Trophoblast cell (in vitro differentiated cells and primary cell): ENCODE results near the gene RNFT2.

Experiments used
- DNase-seq, 2 donors: peaks; one replicate each; pipeline ENCODE4 v3.0.0-alpha.2; 2016
- H2AFZ ChIP-seq: 2 replicates; pipeline ENCODE4 v1.6.1; 2013; ENCODE audit warnings: low read length, moderate library complexity, mild to moderate bottlenecking; ENCODE audit not compliant: insufficient read depth, poor library complexity
- H2AK5ac ChIP-seq: 2 replicates; pipeline ENCODE4 v1.6.1; 2013; ENCODE audit warnings: mild to moderate bottlenecking, low read length
- H2BK120ac ChIP-seq: 2 replicates; pipeline ENCODE4 v1.6.1; 2013; ENCODE audit warnings: low read length, mild to moderate bottlenecking, moderate library complexity; ENCODE audit not compliant: insufficient read depth, poor library complexity
- H2BK12ac ChIP-seq: 2 replicates; pipeline ENCODE4 v1.6.1; 2013; ENCODE audit warnings: mild to moderate bottlenecking, low read length, moderate library complexity
- H2BK5ac ChIP-seq: 2 replicates; pipeline ENCODE4 v1.6.1; 2013; ENCODE audit warnings: low read length, low read depth, moderate library complexity, mild to moderate bottlenecking; ENCODE audit not compliant: poor library complexity
- H3K14ac ChIP-seq: 2 replicates; pipeline ENCODE4 v1.6.1; 2013; ENCODE audit warnings: mild to moderate bottlenecking, low read length
- H3K18ac ChIP-seq: 2 replicates; pipeline ENCODE4 v1.6.1; 2013; ENCODE audit warnings: mild to moderate bottlenecking, low read length
- H3K23ac ChIP-seq: 2 replicates; pipeline ENCODE4 v1.6.1; 2013; ENCODE audit warnings: low read length
- H3K27ac ChIP-seq: 2 replicates; pipeline ENCODE4 v1.5.1; 2013; ENCODE audit warnings: low read depth, mild to moderate bottlenecking, inconsistent platforms, low read length, moderate library complexity
- H3K27me3 ChIP-seq: 2 replicates; pipeline ENCODE4 v1.6.1; 2013; ENCODE audit warnings: inconsistent platforms, mild to moderate bottlenecking, low read length, moderate library complexity; ENCODE audit not compliant: insufficient read depth
- H3K36me3 ChIP-seq, 2 experiments: 1 replicate in 1 of 2; 2 replicates in 1 of 2; pipeline ENCODE4 v1.6.1; 2013; ENCODE audit warnings: low read length in 2 of 2, mild to moderate bottlenecking in 2 of 2, moderate library complexity in 1 of 2; ENCODE audit not compliant: insufficient read depth in 2 of 2, control insufficient read depth in 1 of 2
- H3K4ac ChIP-seq: 2 replicates; pipeline ENCODE4 v1.6.1; 2013; ENCODE audit warnings: low read depth, mild to moderate bottlenecking, low read length, moderate library complexity
- H3K4me1 ChIP-seq, 2 experiments: 1 replicate in 1 of 2; 2 replicates in 1 of 2; pipeline ENCODE4 v1.6.1; 2013; ENCODE audit warnings: low read length in 2 of 2, mild to moderate bottlenecking in 2 of 2, moderate library complexity in 1 of 2; ENCODE audit not compliant: insufficient read depth in 2 of 2, control insufficient read depth in 1 of 2
- H3K4me2 ChIP-seq: 2 replicates; pipeline ENCODE4 v1.6.1; 2013; ENCODE audit warnings: inconsistent platforms, mild to moderate bottlenecking, low read length, moderate library complexity
- H3K4me3 ChIP-seq: 2 replicates; pipeline ENCODE4 v1.5.1; 2013; ENCODE audit warnings: mild to moderate bottlenecking, low read depth, low read length, inconsistent platforms
- H3K79me1 ChIP-seq: one replicate; pipeline ENCODE4 v1.6.1; 2013; ENCODE audit warnings: low read length
- H3K79me2 ChIP-seq: 2 replicates; pipeline ENCODE4 v1.6.1; 2013; ENCODE audit warnings: low read length, mild to moderate bottlenecking; ENCODE audit not compliant: control insufficient read depth, insufficient read depth, poor library complexity
- H3K9ac ChIP-seq: 2 replicates; pipeline ENCODE4 v1.6.1; 2013; ENCODE audit warnings: mild to moderate bottlenecking, low read length
- H3K9me3 ChIP-seq: 2 replicates; pipeline ENCODE4 v1.6.1; 2013; ENCODE audit warnings: low read depth, mild to moderate bottlenecking, control low read depth, inconsistent platforms, low read length; ENCODE audit not compliant: insufficient read depth
- H4K12ac ChIP-seq: 2 replicates; pipeline ENCODE4 v1.6.1; 2013; ENCODE audit warnings: low read depth, mild to moderate bottlenecking, low read length, moderate library complexity
- H4K8ac ChIP-seq: 2 replicates; pipeline ENCODE4 v1.6.1; 2013; ENCODE audit warnings: low read depth, mild to moderate bottlenecking, low read length, moderate library complexity
- H4K91ac ChIP-seq: one replicate; pipeline ENCODE4 v1.6.1; 2013; ENCODE audit warnings: low read depth, mild to moderate bottlenecking, low read length, moderate library complexity
- WGBS: extraction: QIAGEN DNeasy Blood & Tissue Kit; methylation state at CpG from one replicate; pipeline ENCODE4 v1.1.7; 2013; ENCODE audit warnings: missing lambda C conversion rate; ENCODE audit not compliant: insufficient read length, insufficient coverage; ENCODE audit errors: extremely low coverage; 5-methylcytosine and 5-hydroxymethylcytosine counted together

The RNFT2 gene

GRCh38 chr12:116760622-116761020 is 22.5 kb downstream of the RNFT2 start:
- Histone ChIP-seq H3K27me3 (no peaks in the 10 kb centered on the region), H2BK12ac (no peak overlapping the region), H2AFZ (no peak overlapping the region), H3K23ac (no peak overlapping the region), H3K36me3 (no peaks in the 10 kb centered on the region), H3K79me1 (no peaks in the 10 kb centered on the region), H3K4me3 (no peak overlapping the region), H3K18ac (no peak overlapping the region), H3K9ac (no peak overlapping the region), H2BK120ac (no peak overlapping the region), H3K27ac (no peak overlapping the region), H3K4ac (no peak overlapping the region), H4K91ac (no peak overlapping the region), H3K4me2 (no peak overlapping the region), H3K14ac (no peak overlapping the region), H3K9me3 (no peaks in the 10 kb centered on the region), H4K12ac (no peak overlapping the region), H3K79me2 (no peaks in the 10 kb centered on the region), H2BK5ac (no peak overlapping the region), H2AK5ac (no peak overlapping the region), H4K8ac (no peak overlapping the region), H3K4me1 (no peaks in the 10 kb centered on the region)
- WGBS: no CpG with 5 or more reads among the region's 11 CpGs
- no peak for DNase-seq

- Histone ChIP-seq H2AFZ (no peak overlapping the region), H3K4ac (no peak overlapping the region), H3K23ac (no peak overlapping the region), H4K12ac (no peak overlapping the region), H3K4me3 (no peak overlapping the region), H2BK12ac (no peak overlapping the region), H2AK5ac (no peak overlapping the region), H3K18ac (no peak overlapping the region), H3K36me3 (no peaks in the 10 kb centered on the region), H3K9ac (no peak overlapping the region), H4K8ac (no peak overlapping the region), H3K14ac (no peak overlapping the region), H3K79me2 (no peaks in the 10 kb centered on the region), H3K4me2 (no peak overlapping the region), H2BK120ac (no peak overlapping the region), H3K27me3 (no peaks in the 10 kb centered on the region), H4K91ac (no peak overlapping the region), H2BK5ac (no peak overlapping the region), H3K4me1 (no peaks in the 10 kb centered on the region), H3K9me3 (no peaks in the 10 kb centered on the region), H3K27ac (no peak overlapping the region), H3K79me1 (no peaks in the 10 kb centered on the region)
- WGBS: no CpG with 5 or more reads among the region's 4 CpGs
- no peak for DNase-seq
These were observed 23.4 kb downstream of the RNFT2 start for GRCh38 chr12:116761499-116761898.

DNA sequence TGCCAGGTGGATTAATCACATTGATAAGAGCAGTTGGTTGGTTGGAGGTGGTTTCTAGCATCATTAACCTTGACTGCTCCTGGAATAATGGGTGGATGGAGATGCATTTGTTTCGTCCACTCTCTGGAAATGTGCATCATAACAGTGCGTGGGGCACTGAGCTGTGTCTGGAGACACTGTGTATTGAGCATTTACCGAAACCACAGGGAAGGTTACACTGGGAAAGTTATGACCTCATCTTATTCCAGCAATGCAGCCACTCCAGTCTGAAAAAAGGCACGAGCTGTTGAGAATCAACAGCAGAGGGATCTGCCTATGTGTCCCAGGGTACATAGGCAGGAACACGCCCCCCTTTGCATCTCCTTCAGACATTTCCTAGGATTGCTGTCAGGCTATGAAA is 27.2 kb downstream of the RNFT2 start:
- no CpG with 5 or more reads among the region's 5 CpGs for WGBS
- Histone ChIP-seq H3K36me3 (no peaks in the 10 kb centered on the region), H2AFZ (no peak overlapping the region), H3K9ac (no peak overlapping the region), H3K14ac (no peak overlapping the region), H2BK120ac (no peak overlapping the region), H3K23ac (no peak overlapping the region), H3K27ac (no peak overlapping the region), H4K91ac (no peak overlapping the region), H2AK5ac (no peak overlapping the region), H4K12ac (no peak overlapping the region), H3K79me2 (no peaks in the 10 kb centered on the region), H2BK12ac (no peak overlapping the region), H3K4me3 (no peak overlapping the region), H3K27me3 (no peaks in the 10 kb centered on the region), H3K18ac (no peak overlapping the region), H3K9me3 (no peaks in the 10 kb centered on the region), H2BK5ac (no peak overlapping the region), H3K4ac (no peak overlapping the region), H3K4me2 (no peak overlapping the region), H3K79me1 (no peaks in the 10 kb centered on the region), H4K8ac (no peak overlapping the region), H3K4me1 (no peaks in the 10 kb centered on the region)
- DNase-seq: peak in 1 of 2 donors; percentile 12

DNA sequence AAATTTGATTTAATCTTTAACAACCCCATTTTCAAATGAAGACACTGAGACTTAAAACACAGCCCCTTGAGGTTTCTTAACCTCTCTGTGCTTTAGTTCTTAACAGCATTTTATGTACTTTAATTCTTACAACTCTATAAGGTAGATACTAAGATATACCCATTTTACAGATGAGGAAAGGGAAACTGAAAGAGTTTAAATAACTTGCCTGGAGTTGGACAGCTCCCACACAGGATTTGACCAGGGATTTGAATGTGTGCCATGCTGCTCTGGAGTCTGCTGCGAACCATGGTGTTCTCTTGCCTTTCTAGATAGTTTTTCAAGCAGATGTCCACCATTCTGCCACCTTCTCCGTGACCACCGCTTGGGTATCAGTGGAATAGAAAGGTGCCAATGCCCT is 28.2 kb downstream of the RNFT2 start:
- no peaks in the 10 kb centered on the region for H3K79me1 ChIP-seq
- no peak overlapping the region for H4K8ac ChIP-seq
- no peaks in the 10 kb centered on the region for H3K27me3 ChIP-seq
- H2BK12ac ChIP-seq: no peak overlapping the region
- H3K4ac ChIP-seq: no peak overlapping the region
- no peaks in the 10 kb centered on the region for H3K36me3 ChIP-seq
- no peak overlapping the region for H2BK120ac ChIP-seq
- H3K4me3 ChIP-seq: no peak overlapping the region
- H2AK5ac ChIP-seq: no peak overlapping the region
- H3K23ac ChIP-seq: no peak overlapping the region
- H3K18ac ChIP-seq: no peak overlapping the region
- no CpG with 5 or more reads among the region's 3 CpGs for WGBS
- H3K14ac ChIP-seq: no peak overlapping the region
- H2AFZ ChIP-seq: no peak overlapping the region
- H3K79me2 ChIP-seq: no peaks in the 10 kb centered on the region
- H3K4me1 ChIP-seq: no peaks in the 10 kb centered on the region
- no peak overlapping the region for H2BK5ac ChIP-seq
- DNase-seq: no peak
- no peaks in the 10 kb centered on the region for H3K9me3 ChIP-seq
- no peak overlapping the region for H4K91ac ChIP-seq
- H3K27ac ChIP-seq: no peak overlapping the region
- H4K12ac ChIP-seq: no peak overlapping the region
- H3K4me2 ChIP-seq: no peak overlapping the region
- no peak overlapping the region for H3K9ac ChIP-seq
